Bone marrow (tissue), 2 donors: ENCODE measurements around the gene KLHL6.
"Not testable (repeated sequence)": the region's sequence is repeated elsewhere in the genome, so short reads cannot be mapped to it uniquely, and the experiment has no call there.

ENCODE experiments used
- DNase-seq, 2 donors: peaks; one replicate each; lab custom pipeline; 2025; lab: John Stamatoyannopoulos, UW

KLHL6 gene

DNA sequence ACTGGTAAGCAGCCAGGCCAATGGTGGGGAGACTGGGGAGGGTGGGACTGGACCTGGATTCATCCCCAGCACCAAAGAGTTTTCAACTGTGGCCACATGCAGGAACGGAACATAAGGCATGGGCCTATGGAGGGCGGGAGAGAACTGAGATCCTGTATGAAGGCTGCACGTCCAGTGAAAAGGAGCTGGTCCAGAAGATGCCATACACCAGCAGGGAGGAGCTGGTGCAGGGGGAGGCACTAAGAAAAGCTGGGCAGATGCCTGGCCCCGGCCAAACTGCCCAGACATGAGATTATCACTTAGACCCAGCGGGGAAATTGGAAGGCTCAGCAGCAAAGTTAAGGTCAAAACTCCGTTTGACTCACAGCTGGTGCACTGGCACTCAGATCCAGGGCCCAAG is 69.0 kb downstream of the KLHL6 start:
- no peak for DNase-seq

DNA sequence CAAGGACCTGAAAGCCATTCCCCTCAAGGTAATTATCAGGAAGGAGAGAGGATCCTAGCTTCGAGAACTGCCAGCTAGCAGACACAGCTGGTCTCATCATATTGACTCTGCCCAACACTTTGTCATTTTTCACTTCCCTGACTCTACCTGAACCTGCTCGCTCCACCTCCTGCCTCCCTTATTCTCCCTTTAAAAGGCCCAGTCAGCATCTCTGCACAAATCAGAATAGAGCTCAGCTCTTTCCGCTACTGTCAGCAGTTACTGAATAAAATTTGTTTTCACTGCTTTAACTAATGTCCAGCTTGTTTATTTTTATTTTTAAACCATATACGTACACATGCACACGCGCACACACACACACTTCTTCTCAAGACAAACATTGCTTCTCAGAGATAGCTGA is 69.9 kb downstream of the KLHL6 start:
- no peak for DNase-seq

DNA sequence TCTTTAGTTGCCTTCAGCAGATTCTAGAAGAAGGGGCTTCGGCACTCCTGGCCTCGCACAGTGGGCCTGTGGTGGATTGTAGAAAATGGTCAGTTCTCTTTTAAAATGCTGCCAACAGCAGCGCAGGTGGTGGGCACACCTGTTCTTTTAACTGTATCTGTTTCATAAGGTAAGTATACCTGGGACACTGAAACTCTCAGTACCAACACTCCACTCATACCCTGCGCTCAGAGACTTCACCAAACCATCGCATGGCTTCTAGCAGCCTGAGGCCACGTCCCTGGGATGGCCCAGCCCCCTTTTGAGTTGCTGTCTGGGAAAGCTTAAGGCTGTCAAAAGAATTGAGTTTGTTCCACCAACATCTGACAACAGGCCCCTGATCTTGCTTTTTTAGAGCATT is 70.4 kb downstream of the KLHL6 start:
- no peak for DNase-seq

DNA sequence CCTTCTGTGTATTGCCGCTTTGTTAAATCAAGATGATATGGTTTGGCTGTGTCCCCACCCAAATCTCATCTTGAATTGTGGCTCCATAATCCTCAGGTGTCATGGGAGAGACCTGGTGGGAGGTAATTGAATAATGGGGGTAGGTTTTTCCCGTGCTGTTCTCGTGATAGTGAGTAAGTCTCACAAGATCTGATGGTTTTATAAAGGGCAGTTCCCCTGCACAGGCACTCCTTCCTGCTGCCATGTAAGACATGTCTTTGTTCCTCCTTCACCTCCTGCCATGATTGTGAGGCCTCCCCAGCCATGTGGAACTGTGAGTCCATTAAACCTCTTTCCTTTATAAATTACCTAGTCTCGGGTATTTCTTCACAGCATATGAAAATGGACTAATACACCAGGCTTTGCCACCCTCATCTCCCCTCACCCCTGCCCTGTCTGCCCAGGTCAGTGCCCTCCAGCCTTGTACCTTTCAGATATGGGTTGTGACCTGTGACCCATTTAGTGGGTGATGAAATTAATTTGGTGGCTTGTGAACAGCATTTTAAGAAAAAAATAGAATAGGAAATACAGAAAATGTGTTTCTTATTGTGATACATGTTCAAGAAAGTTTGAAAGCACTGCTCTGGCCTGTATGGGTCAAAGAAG is 71.0 kb downstream of the KLHL6 start:
- no peak for DNase-seq

DNA sequence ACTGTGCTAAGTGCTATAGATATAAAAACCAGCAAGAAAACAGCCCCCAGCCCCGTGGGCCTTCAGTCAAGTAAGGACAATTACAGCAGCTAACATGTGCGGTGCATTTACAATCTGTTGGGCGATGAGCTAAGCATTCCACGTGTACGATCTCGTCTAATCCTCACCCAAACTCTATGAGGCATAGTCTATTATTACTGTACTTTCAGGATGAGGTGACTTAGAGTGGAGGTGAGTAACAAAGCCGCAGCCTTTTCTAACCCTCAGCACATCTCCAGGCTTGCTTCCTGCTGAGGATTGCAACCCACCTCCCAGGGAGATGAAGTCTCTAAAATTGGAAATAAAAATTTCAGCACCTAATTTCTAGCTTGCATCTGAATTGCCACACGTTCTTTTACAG is 73.9 kb downstream of the KLHL6 start:
- DNase-seq, result no peak

DNA sequence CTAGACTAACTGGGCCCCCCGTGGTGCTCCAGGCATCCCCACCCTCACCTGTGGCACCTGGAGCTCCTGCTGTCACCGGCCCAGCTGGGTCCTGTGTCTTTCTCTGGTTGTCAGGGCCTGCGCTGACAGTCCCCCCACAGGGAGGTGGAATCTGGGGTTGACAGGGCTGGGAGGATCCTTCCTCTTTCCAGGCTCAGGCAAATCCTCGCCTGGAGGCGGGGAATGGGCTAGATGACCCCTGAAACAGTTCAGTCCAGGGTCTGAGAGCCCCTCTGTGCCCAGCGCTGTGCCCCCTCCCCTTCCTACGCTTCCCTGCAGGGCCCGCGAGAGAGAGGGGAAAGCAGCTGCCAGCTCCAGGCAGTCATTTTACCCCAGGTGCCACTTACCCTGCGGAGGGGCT is 77.0 kb downstream of the KLHL6 start:
- DNase-seq, result no peak

DNA sequence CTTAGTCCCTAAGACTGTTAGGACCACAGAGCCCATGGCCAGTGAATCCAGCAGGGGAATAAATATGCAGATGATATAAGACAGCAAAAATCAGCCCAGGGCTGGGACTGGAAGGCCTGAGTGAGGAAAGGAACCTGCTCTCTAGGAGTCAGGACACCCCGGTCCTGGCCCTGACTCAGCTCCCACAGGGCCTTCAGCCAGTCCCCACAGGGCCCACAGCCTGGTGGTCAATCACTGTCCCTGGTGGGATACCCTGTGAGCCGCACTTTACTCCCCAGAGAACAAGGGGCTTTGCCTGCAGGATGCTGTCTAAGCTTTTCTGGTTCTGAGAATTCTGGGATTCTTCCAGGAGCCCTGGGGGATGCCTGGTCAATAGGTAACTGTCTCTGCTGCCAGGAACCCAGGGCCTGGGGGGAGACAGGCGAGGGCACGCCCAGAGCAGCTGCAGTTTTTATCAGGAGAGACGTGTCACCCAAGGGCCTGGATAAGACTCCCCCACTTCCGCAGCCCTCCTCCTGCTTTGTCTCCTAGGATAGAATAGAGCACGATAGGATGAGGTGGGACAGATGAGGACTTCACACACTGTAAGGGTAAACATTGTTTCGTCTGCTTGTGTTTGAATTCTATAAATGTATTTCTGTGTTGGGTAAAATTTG is 77.6 kb downstream of the KLHL6 start:
- DNase-seq, result no peak

DNA sequence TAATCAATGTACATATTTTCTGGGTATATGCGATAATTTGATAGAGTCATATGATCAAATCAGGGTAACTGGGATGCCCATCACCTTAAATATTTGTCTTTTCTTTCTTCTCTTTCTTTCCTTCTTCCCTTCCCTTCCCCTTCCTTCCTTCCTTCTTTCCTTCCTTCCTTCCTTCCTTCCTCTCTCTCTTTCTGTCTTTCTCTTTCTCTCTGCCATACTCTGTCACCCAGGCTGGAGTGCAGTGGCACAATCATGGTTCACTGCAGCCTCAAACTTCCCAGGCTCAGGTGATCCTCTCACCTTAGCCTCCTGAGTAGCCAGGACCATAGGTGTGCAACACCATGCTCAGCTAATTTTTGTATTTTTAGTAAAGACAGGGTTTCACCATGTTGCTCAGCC is 79.7 kb downstream of the KLHL6 start:
- not testable (repeated sequence) for DNase-seq

DNA sequence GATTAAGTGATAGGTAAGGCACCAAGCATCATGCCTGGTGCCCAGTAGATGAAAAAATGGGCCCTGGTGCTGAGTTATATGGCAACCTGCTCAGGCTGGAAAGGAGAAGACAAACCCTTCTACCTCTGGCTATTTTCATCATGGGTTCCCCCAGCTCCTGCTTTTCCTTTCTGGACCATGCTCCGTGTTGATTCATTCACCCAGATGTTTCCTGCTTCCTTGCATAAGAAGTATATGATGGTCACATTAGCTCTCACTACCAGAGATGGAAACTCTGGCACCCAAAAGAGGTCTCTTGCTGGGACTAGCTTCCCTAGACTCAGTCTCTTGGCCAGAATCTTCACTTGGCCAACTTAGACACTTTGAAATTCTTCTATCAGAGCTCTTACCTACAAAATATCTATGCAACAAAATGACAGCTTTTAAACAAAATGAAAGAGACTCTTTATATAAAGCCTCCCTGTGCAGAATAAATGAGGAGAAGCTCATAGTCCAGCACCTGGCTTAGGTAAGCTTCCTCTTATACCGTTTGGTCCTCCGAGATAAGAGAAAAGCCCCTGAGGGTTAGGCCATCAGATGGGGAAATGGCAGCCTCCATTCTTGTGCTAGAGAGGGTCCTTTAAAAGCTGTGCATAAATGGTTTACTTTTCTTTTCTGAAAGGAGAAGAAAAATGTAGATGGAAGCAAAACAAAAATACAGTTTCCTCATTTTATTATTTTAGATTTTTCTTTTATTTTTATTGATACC is 80.3 kb downstream of the KLHL6 start:
- peak in 1 of 2 donors; percentile 57 for DNase-seq

DNA sequence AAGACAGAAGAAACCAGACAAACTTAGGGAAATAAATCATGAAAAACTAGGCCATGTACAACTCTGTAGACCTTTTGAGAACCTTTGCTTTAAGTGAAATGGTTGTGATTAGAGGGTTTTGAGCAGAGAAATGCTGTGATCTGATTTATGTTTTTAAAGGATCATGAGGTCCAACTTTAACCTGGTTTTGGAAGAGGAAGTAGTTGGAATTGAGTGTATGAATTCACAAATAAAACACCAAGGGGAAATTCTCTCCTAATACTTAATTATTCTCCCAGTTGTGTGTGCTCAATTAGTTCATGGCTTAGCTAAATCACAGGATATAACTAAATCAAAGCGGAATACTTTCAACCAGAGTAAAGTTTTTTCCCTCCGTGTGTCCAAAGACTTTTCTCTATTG is 81.5 kb downstream of the KLHL6 start:
- DNase-seq, result no peak

DNA sequence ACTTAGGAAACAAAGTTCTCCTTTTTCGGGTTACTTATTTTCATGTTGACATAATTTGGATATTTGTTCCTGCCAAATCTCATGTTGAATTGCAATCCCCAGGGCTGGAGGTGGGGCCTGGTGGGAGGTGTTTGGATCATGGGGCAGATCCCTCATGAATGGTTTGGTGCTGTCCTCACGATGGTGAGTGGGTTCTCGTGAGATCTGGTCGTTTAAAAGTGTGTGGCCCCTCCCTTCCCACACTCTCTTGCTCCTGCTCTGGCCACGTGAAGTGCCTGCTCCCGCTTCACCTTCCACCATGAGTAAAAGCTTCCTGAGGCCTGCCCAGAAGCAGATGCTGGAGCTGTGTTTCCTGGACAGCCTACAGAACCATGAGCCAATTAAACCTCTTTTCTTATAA is 83.4 kb downstream of the KLHL6 start:
- DNase-seq, result no peak

DNA sequence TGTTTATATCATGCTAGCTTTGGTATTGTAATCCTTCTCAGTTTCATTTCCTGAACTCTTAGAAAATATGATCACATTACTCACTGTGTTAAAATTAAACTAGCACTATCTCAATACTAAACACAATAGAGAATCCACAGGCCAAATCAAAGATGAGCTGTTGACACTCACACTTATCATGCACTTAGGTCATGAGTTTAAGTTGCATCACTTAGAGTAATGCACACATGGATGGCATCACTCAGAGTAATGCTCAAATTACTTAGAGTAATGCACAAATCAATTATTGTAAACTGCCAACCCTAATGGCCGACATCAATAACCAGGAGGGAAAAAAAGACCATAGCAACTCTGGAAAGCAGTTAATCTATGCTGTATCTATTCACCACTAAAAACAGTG is 87.1 kb downstream of the KLHL6 start:
- DNase-seq, result no peak

DNA sequence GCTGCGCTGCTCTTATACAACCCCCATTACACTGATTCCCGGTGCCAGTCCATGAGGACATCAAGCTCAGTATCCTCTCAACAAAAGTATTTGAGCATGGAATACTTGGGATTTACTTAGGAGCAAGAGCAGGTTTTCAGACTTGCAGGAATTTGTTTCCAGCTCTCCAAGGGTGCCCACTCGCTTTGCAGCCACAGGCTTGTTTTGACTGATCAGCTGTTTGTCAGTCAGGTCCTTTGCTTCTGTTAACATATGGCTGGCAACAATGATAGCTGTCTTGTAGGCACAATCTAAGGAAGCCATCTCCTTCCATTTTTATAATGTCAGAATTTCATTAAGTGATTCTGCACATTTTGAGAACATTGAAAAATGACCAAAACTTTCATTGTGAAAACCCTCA is 88.9 kb downstream of the KLHL6 start:
- no peak for DNase-seq

DNA sequence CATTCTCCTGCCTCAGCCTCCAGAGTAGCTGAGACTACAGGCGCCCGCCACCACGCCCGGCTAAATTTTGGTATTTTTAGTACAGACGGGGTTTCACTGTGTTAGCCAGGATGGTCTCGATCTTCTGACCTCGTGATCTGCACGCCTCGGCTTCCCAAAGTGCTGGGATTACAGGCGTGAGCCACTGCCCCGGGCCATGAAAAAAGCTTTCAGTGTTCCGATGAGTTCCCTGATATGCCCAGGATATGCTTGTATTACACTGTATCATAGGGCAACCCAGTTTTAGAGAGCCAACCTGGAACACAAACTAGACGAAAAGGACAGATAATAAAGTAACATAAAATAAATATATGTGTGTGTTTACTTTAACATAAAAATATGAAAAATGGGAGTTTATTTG is 89.8 kb downstream of the KLHL6 start:
- not testable (repeated sequence) for DNase-seq

DNA sequence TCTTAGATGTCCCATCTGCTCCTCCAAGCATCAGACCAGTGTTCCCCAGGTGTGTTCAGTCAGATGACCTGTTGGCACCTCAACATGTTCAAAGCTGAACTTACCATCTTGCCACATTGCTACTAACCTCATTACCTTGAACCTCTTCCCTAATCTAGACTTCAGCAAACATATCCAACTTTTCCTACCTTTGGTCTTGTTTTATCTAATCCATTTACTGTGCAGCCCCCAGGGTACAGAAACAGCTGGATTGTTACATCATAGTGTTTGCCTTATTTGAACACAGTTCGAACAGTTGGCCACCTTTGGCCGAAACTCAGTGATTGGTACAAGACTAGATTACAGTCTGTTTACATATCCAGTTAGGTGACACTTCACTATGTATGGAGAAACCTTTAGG is 91.0 kb downstream of the KLHL6 start:
- no peak for DNase-seq

DNA sequence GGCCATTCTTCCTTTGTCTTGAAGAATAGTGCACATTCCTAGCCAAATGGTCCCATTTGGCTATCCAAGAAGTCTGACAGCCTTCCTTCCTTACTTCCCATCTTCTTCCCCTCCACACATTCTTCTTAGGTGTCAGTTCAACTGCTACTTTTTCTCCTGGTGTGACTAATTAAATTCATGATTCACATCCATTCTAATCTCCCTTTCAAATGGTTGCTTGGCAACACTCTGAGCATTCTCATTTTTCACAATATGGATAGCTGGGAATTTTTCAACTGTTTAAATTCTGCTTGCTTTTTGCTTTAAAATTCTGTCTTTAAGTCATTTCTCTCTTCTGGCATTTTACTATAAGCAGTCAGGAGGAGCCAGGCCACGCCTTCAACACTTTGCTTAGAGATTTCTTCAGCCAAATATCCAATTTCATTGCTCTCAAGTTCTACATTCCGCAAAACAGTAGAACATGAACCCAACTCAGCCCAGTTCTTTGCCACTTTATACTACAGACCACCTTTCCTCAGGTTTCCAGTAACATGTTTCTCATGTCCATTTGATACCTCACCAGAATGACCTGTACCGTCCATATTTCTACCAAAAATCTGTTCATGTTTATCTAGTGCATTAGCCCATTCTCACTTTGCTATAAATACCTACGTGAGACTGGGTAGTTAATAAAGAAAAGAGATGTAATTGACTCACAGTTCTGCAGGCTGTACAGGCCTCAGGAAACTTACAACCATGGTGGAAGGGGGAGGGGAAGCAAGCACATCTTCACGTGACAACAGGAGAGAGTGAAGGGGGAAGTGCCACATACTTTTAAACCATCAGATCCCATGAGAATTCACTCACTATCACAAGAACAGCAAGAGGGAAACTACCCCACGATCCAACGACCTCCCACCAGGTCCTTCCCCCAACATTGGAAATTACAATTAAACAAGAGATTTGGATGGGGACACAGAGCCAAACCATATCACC is 95.1 kb downstream of the KLHL6 start:
- no peak for DNase-seq

DNA sequence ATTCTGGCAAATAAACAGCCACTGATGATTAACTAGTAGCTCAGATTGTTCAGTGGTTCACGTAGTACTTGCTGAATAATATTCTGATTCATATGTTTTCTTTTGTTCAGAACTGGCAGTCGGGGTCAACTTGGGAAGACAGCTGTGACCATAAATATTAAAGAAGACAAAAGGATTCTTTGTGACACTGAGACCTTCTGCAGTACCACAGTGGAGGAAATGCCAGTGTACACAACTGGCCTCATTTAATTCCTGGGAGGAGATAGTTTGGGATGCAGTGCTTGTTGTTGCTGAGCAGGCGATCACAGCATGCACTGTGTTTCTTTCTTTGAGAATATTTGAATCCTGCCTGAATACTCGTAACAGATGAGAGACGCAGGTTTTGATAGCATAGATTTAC is 100.4 kb downstream of the KLHL6 start:
- DNase-seq, result no peak

DNA sequence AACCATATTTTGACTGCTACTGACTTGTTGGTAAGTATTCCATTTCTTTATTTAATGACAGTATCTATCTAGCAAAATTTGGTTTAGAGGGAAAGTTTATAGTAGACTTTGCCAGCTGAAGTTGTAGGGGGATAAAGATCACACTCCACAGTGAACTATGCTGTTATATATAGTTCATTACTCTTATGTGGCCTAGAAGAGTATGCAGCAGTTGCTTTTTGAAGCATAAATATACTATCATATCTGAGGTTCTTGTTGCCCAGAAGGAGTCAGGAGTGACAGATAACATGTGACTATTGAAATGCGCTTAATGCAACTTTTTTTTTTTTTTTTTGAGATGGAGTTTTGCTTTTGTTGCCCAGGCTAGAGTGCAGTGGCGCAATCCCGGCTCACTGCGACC is 101.4 kb downstream of the KLHL6 start:
- no peak for DNase-seq

DNA sequence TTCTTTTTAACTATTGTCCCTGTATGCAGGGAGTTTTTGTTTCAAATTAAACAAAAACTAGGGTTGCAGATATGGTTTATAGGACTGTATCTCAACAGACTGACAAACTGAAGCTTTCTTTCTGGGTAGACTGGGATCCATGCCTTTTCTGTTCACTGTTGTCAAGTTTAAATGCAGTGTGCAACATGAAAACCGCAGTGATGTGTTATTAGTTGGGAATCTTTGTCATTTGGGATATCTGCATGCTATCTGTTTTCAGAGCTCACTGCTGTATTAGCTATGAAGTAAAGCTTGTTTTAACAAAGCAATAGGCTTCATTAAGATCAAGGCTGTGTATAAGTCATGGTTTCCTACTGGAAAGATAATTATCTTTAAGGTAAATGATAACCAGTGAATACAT is 105.7 kb downstream of the KLHL6 start:
- DNase-seq, result no peak

DNA sequence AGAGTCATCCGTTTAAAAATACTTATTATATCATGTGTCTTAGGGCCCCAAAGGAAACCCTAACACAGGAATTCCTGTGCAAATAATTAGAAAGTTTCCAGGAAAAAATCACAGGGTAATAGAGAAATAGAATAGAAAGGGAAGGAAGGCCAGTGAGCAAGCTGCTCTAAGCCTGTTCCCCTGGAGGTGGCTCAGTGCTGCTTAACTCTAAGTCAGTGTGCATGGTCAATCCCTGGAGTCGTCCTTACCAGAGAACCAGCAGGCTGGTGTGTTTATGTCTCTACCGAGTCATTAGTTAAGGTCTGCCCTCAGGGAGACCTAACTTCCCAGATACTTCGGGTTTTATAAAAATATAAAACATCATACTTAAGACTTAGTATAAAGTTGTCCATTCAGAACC is 106.1 kb downstream of the KLHL6 start:
- peak in 1 of 2 donors; percentile 17 for DNase-seq

DNA sequence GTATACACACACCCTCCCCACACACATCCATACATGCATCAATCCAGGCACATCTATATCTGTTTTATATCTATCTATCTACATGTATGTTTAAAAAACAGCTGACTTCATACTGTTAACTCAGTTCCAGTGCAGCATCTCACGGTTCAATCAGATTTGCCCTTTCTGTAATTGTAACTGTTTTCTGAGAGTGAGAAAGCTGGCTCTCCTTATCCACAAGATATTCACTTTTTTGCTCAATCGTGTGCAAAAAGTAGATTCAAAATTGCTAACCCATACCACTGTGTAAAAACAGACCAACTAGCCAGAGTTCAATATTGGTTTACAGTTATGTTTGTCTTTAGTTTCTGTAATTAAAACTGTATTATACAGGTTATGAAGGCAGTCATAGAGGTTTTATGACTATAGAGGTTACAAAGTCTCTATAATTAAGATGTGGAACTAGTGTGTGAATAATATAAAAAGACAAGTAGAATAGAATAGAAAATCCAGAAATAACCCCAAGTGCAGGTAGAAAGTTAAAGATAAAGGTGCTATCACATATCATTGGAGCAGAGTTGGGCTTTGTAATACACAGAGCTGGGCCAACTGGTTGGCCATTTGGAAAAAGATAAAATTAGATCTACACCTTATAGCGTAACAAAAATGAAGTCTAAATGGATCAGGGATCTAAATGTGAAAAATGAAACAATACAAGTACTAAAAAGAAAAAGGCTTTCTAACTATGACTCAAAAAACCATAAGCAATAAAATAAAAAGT is 107.0 kb downstream of the KLHL6 start:
- DNase-seq, result no peak
